GM18508 (cell line): Measurements from ENCODE around the gene MAN1C1.

Source experiments
- ATAC-seq: cut with Tn5 transposase; IDR thresholded peaks from one replicate; pipeline ENCODE4 v1.9.1; 2021; ENCODE audit warnings: moderate number of reproducible peaks; ENCODE audit not compliant: insufficient read depth, unreplicated experiment

The MAN1C1 gene

DNA sequence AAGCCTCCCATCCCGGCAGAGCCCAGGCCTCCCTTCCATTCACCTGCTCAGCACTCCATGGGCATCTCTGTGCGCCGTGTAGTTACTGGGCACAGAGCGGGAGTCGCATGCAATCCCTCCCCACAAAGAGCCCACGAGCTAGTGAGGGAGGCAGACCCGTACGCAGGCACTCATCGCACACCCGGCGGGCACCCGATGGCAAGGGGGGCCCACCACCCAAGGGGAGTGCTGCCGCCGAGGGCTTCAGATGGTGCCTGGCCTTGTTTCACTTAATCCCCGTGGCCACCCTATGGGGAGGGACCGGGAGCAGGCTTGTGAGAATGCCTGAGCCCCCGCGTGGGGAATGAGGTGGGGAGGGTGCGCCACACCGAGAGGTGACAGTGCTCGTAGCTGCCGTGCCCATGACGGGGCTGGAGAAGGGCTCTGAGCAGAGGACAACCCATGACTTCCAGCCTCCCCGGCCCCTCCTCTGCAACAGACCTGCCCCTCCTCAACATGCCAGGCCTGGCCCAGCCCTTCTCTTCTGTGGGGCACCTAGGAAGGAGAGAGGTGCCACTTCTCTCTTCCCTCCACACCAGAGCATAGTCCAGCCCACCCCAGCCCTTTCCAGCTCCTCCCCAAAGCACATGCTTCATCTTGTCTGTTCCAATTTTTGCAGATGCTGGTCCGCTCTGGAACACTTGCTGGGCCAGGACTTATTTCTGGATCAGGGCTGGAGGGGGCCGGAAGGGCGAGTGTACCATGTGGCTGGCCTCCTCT is 153.2 kb downstream of the MAN1C1 start:
- no peak for ATAC-seq

DNA sequence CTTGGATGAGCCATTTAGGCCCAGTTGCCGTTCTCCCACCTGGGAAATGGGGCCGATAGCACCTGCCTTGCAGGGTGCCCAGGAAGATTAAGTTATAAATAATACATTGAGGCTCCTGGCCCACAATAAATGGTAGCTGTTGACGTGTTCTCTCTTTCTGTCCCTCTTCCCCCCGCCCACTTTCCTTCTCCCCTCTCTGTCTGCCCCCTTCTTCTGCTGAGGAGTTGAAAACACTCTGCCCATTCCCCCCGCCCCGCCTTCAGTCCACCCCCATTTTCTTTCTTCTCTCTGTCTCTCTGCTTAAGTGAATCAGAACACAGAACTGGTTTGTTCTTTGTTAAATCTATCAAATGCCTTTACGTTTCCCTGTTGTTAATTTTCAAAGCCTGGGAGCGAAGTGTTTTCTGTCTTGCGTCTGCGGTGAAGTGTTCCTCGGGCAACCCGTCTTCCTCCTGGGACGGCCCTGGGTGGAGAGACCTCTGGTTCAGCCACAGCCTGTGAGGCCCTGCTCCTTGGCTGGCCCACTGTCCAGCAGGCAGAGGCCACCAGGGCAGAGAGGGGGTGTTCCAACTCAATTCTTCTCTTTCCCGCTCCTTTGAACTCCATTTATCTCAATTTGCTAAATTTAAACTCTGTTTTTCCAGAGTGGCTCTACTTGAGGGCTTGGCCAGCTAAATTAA is 154.1 kb downstream of the MAN1C1 start:
- no peak for ATAC-seq

DNA sequence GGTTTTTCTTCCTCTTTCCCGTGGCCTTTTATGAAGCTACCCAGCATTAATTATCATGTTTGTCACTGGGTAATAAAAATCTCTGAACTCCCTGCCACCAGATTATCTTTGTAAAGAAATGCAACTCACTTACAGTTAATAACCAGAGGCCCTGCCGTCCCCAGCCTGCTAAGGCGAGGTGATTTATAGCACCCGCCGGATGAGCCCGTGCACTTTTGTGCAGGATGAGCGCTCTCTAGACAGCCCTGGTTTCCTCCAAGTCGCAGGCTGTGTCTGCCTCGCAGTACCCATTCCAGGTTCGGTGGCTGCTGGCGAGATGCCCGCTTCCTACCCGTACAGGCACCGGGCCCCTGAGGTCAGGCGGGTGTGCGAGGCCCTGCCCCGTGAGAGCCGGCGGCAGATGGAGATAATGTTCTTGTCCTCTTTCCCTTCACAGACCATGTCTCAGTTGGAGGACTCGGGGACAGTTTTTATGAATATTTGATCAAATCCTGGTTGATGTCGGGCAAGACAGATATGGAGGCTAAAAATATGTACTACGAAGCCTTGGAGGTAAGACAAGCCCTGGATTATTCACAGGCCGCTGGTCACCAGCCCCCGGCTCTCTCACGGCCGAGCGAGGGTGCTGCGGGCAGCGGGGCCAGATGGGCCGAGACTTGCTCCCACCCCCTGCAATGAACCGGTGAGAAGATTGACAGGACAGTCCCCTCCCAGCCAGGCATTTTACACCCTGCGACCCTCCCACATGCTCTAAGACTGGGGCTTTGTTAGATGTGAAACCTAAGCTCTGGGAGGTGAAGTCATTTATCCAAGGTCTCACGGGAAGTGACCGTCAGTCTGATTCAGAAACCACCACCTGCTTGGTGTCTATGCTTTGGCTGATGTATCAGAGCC is 154.9 kb downstream of the MAN1C1 start:
- no peak for ATAC-seq

DNA sequence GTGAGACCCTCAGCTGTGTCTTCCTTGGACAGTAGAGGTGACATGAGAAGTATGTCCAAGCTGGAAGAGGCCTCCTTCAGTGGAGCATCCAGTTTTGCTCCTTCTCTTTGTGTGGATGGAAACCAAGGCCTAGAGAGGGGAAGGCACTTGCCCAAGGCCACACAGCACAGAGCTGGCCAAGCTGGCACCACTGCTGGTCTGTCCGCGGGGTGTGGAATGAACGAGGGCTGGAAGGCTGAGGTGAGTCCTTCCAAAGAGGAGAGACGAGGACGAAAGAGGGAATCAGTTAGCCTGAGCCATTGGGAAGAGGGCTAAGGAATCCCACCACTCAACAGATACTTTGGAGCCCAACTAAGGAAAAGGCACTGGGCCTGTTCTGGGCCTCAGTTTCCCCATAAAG is 155.6 kb downstream of the MAN1C1 start:
- ATAC-seq = no peak

DNA sequence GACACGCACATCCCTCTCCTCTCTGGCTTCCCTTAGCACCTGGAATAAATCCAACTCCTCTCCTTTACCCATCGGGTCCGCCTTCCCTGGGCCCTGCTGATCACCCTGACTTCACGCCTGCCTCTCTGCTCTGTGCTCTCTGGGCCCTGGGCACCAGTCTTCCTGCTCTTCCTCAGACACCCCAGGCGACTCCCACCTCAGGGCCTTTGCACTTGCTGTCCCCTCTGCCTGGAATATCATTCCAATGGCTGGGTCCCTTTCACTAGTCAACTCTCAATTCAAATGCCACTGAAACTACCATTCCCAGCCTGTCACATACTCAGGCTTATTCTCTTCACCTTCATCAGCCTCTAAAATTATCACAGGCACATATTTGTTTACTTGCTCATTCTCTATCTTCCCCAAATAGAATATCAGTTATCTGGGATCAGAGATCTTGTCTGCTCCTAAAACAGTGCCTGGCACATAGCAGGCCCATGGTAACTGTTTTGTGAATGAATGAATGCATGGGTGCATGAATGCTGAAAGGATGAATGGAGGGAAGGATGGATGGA is 156.2 kb downstream of the MAN1C1 start:
- ATAC-seq = no peak

DNA sequence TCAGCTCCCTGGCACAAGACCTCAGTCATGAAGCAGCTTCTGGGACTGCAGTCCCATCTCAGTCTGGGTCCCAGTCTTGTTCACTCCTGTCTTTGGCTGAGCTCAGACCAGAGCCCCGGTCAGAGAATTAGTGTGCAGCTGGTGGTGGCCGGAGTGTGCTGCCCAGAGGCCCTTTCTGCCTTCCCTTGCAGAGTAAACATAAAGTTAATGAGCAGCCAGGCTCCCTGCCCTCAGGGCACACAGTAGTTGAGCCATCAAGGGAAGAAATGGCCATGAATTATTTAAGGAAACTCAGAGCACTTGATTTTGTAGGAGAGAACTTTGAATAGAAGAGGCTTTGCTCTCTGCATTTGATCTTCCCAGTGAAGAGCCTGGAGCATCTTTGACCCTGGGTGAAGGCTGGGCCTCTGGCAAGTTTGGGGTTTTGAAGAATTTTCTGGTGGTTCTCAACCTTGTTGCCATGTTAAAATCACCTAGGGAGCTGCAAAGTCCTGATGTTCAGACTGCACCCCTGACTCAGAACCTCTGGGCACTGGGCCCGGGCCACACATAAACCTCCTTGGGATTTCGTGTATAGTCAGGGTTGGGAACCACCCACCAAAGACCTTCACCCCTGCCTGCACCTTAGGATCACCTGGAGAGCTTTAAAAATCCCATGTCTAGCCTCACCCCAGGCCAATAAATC is 157.0 kb downstream of the MAN1C1 start:
- ATAC-seq = no peak

DNA sequence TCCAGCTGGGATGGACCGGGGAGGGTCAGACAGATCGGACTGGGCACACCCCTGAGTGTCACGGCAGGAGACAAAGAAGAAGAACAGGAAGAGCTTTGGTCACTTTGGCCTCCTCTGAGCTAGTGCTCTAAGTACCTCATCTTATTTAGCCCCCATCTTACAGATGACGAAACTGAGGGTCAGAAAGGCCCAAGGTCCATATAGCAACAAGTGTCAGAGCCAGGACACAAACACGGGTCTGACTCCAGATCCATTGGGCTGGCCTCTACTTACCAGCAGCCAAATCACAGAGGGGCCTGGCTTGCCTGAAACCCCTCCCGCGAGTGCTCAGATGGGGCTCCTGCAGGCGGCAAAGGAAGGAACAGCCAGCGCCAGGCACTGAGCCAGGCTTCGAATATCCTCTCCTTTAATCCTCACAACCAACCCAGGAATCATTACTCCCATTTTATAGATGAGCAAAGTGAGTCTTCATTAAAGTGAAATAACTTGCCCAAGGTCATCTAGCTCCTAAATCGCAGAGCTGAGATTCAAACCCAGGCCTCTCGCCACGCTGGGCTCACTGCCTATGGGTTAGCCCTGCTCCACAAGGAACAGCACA is 157.7 kb downstream of the MAN1C1 start:
- no peak for ATAC-seq

DNA sequence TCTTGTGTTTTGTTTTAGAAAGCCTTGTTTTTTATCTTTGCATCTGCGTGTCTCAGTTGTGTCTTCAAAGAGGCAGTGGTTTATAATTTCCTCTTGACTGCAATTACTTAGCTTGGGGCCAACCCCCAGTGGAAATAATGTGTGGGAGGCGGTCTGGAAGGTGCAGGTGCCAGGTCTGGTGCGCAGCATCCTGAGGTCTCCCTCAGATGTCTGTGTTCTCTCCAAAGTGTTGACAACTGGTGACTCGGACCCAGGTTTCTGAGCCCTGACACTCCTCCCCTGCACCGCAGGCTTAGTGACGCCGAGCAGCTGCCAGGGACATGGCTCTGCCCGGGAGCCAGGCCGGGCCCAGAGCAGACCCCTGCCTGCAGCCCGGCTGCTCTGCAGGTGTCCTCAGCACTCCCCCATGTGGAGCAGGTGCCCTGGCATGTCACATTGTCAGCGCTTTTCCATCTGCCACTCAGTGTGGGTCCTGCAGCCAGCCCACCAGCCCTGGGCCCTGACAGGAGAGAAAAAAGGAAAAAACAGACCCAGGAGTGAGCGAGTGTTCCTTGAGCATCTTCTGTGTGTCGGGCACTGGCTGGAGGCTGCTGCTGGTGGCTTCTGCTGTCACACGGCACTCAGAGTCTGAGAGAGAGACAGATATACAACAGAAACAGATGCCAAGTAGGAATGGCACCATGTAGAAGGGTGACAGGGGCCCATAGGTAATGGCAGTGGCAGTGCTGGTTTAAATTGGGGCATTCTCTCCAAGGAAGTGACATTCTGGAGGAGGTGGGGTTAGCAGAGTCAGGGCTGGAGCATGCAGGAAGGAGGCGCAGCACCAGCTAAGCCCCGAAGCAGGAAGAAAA is 158.6 kb downstream of the MAN1C1 start:
- no peak for ATAC-seq

DNA sequence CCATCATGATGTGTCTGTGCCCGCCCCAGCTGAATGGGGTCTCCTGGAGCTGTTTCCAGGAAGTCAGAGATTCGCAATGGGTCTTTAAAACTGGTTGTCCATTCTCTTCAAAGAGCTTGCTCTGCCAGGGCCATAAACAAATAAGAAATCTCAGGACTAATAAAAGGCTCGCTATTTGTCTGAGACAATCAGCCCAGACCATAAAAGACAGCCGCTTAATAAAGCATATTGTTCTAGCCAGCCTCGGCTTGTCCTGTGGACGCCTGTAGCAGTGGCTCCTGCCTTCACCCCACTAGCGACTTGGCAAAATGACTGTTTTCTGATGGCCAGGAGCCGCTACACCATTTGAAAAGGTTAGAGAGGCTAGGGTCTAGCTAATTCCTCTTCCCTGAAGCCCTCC is 162.8 kb downstream of the MAN1C1 start:
- ATAC-seq = no peak

DNA sequence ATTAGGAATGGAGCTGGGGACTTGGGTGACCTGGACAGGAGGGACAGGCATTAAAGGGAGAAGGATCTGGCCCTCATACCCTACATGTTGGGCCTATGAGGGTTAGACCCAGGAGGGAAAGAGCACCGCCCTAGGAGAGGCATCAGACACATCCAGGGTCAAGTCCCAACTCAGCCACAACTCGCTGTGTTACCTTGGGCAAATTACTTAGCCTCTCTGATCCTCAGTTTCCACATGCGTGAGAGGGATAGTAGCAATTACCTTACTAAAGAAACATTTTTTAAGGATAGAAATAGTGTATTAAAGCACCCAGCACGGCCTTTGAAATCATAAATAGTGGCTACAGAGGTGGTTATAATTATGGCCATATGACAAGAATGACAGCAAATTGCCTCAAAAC is 163.3 kb downstream of the MAN1C1 start:
- ATAC-seq = no peak

DNA sequence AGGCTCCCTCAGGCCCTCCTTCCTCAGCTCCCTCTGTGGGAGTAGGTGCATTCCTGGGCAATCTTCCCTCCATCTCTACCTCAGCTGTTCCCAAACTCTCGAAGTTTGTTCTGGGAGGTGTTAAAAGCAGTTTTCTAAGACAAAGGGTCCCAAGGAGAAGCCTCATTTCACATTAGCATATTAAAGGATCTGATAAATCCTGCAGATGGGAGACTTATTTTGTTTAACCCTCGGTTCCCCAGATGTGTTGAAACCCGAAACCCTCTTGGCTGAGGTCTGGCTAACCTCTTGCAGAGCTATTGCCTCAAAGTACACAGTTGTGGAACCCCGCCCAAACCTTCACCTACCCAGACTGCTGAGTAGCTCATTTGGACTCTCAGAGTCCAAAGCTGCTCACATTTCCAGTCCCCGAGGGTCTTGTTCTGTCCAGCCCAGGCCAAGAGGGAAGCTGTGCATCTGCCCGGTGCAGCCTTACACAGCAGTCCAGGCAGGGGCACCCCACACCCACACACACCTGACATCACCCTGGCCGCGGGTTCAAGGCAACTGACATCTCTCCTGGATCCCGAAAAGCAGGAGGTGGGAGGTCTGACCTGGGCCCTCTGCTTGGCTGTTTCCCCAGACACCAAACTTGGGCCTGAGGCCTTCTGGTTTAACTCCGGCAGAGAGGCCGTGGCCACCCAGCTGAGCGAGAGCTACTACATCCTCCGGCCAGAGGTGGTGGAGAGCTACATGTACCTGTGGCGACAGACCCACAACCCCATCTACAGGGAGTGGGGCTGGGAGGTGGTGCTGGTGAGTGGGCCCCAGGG is 163.9 kb downstream of the MAN1C1 start:
- no peak for ATAC-seq

DNA sequence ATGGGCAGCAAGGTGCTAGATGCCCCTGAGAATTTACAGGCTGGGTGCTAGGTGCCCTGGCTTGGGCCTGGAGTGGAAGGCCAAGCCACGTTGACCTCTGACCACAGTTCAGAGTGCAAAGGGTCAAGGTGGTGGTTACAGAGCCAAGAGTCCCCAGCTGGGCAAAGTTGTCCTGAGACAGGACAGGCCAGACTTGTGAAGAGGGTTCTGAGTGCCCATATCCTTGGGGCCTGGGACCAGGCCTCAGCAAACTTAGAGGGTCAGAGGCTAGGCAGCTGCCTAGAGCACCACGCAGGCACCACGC is 164.5 kb downstream of the MAN1C1 start:
- ATAC-seq = no peak

DNA sequence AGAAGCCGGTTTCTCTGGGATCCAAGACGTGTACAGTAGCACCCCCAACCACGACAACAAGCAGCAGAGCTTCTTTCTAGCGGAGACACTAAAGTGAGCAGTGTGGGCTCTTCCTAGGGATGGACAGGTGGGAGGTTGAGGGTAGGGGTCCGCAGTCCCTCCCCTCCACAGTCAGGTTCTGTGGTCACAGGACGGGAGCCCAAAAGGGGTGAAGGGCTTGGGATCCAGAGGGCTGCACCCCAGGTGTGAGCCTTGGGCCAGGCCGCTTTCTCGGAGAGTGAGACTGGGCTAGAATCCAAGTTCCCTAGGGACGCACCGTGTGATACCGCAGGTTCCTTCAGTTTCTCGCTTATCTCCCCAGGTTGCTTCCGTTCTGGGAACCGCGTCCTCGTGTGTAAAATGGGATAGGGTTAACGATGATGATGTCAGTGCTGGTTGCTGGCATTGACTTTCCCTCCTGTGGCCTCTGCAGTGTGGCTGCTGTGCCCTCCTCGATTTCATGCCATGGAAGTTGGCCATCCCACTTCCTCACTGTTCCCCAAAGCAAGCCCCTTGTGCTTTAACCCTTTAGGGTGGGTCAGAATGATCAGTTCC is 166.1 kb downstream of the MAN1C1 start:
- ATAC-seq = no peak

DNA sequence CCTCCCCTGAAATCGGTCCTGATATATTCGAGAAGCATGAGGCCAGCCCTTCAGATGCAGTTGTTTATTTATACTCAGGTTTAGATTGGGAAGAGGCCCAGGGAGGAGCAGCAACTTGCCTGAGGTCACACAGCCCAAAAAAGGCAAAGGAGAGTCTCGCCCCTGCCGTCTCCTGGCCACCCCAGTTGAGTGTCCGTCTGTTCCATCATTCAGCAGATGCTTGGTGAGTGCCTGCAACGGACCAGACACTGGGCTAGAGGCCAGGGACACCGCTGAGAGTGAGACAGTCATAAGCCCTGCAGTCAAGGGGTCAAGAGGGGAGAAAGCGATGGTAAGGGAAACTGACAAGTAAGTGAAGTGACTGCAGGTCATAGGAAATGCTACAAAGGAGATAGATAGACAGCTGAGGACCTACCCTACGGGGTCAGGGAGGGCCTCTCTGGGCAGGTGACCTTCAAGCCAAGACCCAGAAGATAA is 168.0 kb downstream of the MAN1C1 start:
- no peak for ATAC-seq

DNA sequence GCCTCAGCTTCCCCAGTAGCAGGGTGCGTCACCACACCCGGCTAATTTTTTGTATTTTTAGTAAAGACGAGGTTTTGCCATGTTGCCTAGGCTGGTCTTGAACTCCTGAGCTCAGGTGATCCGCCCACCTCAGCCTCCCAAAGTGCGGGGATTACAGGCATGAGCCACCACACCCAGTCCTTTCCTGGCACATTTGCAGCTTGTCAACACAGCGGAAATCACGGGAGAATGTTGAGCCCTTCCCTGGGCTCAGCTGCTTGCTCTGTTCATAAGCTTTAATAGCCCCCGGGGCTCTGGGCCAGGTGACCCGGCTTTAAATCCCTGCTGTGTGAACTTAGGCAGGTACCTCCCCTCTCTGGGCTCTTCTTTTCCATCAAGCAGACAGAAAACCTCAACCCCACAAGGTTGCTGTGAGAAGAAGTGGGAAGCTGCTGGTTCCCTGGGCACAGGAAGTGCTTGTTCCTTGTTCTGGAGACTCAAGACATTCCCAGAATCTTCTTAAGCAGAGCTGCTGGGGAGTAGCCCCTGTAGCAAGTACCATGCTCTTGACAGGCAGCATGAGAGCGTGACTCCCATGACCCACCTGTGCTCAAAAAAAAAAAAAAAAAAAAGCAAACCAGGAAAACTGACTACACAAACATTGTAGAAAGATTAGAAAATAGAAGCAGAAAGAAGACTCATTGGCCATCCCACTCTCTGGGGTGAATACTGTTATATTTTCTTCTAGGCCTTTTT is 168.9 kb downstream of the MAN1C1 start:
- no peak for ATAC-seq

DNA sequence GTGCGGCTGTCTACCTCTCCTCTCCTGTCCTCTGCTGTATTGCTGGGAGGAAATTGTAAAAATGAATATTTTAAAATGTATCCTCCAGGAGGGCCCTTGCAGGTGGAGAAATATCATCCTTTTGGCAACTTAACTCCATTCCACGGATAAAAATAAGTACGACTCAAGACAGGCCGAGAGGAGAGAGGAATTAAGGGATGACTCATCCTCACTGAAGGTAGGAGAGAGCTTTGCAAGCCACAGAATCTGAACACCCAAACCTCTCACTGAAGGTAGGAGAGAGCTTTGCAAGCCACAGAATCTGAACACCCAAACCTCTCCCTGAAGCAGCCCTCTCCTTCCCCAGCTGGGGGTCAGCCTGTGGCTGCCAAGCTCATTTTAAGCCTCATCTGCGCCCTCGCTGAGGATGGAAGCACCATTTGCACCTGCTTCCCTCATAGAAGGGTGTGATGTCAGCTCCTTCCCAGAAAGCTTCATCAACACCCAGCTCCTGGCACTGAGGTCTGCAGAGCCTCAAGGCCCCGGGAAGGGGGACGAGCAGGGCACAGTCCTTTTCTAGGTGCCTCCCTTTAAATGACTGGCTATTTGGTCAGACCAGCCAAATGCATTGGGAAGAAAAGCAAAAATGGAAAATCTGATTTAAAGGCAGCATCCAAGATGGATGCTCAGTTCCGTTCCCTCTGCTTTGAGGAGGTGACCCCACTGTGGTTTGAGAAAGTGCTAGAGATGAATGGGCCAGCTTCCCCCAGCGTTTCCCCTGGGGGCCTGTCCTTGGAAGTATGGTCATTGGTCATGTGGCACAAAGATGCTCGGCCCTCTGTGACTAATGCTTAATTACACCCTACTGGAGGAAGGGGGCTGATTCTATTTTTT is 170.5 kb downstream of the MAN1C1 start:
- ATAC-seq = no peak
